Hepatocyte (in vitro differentiated cells): ENCODE measurements around the gene PSMG4. TPM values are rescaled to one million over a fixed set of nuclear protein-coding genes. Genes with fewer than 3 reads are reported as not detected.

Experiments
- DNase-seq: peaks from one replicate; pipeline ENCODE4 v3.0.0-alpha.2; 2016; ENCODE audit warnings: low spot score
- H2AFZ ChIP-seq: fragments of 200-600 bp; sonication (generic); 2 replicates; pipeline ENCODE4 v1.6.0; 2016; ENCODE audit warnings: antibody characterized with exemption, mild to moderate bottlenecking
- H3K27ac ChIP-seq: fragments of 200-600 bp; sonication (generic); 2 replicates; pipeline ENCODE4 v1.5.1; 2016; ENCODE audit warnings: mild to moderate bottlenecking
- H3K27me3 ChIP-seq: fragments of 200-600 bp; sonication (generic); 2 replicates; pipeline ENCODE4 v1.6.1; 2016
- H3K36me3 ChIP-seq: fragments of 200-600 bp; sonication (generic); replicated peaks from 2 replicates; pipeline ENCODE4 v1.5.1; 2016; ENCODE audit warnings: low read depth; ENCODE audit not compliant: insufficient read depth
- H3K4me1 ChIP-seq: fragments of 200-600 bp; sonication (generic); 2 replicates; pipeline ENCODE4 v1.5.1; 2016; ENCODE audit warnings: mild to moderate bottlenecking, moderate library complexity; ENCODE audit not compliant: insufficient read depth
- H3K4me2 ChIP-seq: fragments of 200-600 bp; sonication (generic); 2 replicates; pipeline ENCODE4 v1.6.0; 2016
- H3K4me3 ChIP-seq: fragments of 200-600 bp; sonication (generic); 2 replicates; pipeline ENCODE4 v1.5.1; 2016; ENCODE audit warnings: mild to moderate bottlenecking
- H3K79me2 ChIP-seq: fragments of 200-600 bp; sonication (generic); 2 replicates; pipeline ENCODE4 v1.6.0; 2017; ENCODE audit warnings: mild to moderate bottlenecking
- H3K9me2 ChIP-seq: fragments of 200-600 bp; sonication (generic); replicated peaks from 2 replicates; pipeline ENCODE4 v1.6.0; 2017; ENCODE audit warnings: mild to moderate bottlenecking; ENCODE audit not compliant: insufficient read depth
- H3K9me3 ChIP-seq: fragments of 200-600 bp; sonication (generic); 2 replicates; pipeline ENCODE4 v1.5.1; 2016; ENCODE audit warnings: low read depth, mild to moderate bottlenecking
- H4K20me1 ChIP-seq: fragments of 200-600 bp; sonication (generic); 2 replicates; pipeline ENCODE4 v1.6.0; 2016; ENCODE audit warnings: mild to moderate bottlenecking; ENCODE audit not compliant: insufficient read depth, poor library complexity, severe bottlenecking
- EZH2phosphoT487 ChIP-seq: fragments of 200-600 bp; sonication (generic); IDR thresholded peaks from one replicate; pipeline ENCODE4 v1.6.1; 2018; ENCODE audit warnings: antibody characterized with exemption, mild to moderate bottlenecking, low read depth, moderate library complexity; ENCODE audit not compliant: unreplicated experiment, severe bottlenecking
- WGBS: methylation state at CpG from one replicate; pipeline ENCODE4 v1.1.6; 2016; ENCODE audit warnings: low lambda C conversion rate; ENCODE audit errors: missing lambda C conversion rate; 5-methylcytosine and 5-hydroxymethylcytosine counted together
- polyA plus RNA-seq: library from polyadenylated mRNA; unstranded; fragments of >200 nt; fragmentation: Nextera tagmentation; extraction: Ambion mirVana; gene quantifications from 2 replicates; pipeline ENCODE4 v1.2.1, GENCODE V29; 2016
- total RNA-seq: library from RNA; depleted of rRNA; stranded (reverse); fragments of >200 nt; gene quantifications from 2 replicates; pipeline ENCODE4 v1.2.3, GENCODE V29; 2014
- TF ChIP-seq, protein P1 (sequence below): fragments of 200-600 bp; sonication (generic); IDR thresholded peaks from 2 replicates; pipeline ENCODE4 v1.5.1; 2016; ENCODE audit warnings: antibody characterized with exemption, mild to moderate bottlenecking; ENCODE audit not compliant: poor library complexity

Gene PSMG4
- total and polyA plus RNA-seq, 2 experiments from 2014 or later, result 15.5 to 26.4 TPM

DNA sequence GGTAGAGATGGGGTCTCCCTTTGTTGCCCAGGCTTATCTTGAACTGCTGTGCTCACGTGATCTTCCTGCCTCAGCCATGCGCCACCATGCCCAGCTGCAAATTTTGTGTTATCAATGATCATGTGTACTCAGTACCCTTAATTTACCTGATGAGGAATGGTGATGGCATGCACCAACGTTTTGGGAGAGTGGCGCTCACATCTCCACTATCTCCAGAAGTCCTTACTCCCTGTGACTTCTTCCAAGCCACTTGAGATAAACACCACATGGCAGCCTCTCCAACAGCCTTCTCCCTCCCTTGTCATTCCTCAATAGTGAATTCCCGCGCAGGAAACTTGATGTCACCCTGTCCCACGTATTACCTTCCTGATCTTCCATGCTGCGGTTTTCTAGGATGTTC lies 58.1 kb downstream of the PSMG4 start:
- no peak for DNase-seq
- no peak overlapping the region for H3K4me2 ChIP-seq
- no peak overlapping the region for H3K4me3 ChIP-seq
- no peaks in the 10 kb centered on the region for H4K20me1 ChIP-seq
- H3K36me3 ChIP-seq, result no peaks in the 10 kb centered on the region
- H3K4me1 ChIP-seq, result no peaks in the 10 kb centered on the region
- WGBS, result 96% methylated on average over 8 of the region's 8 CpGs
- no peaks in the 10 kb centered on the region for H3K27me3 ChIP-seq
- H3K9me3 ChIP-seq, result no peaks in the 10 kb centered on the region
- no peaks in the 10 kb centered on the region for H3K9me2 ChIP-seq
- TF ChIP-seq, protein P1, sequence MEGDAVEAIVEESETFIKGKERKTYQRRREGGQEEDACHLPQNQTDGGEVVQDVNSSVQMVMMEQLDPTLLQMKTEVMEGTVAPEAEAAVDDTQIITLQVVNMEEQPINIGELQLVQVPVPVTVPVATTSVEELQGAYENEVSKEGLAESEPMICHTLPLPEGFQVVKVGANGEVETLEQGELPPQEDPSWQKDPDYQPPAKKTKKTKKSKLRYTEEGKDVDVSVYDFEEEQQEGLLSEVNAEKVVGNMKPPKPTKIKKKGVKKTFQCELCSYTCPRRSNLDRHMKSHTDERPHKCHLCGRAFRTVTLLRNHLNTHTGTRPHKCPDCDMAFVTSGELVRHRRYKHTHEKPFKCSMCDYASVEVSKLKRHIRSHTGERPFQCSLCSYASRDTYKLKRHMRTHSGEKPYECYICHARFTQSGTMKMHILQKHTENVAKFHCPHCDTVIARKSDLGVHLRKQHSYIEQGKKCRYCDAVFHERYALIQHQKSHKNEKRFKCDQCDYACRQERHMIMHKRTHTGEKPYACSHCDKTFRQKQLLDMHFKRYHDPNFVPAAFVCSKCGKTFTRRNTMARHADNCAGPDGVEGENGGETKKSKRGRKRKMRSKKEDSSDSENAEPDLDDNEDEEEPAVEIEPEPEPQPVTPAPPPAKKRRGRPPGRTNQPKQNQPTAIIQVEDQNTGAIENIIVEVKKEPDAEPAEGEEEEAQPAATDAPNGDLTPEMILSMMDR, result no peak
- TF ChIP-seq EZH2phosphoT487, result no peak
- no peak overlapping the region for H3K27ac ChIP-seq
- H3K79me2 ChIP-seq, result no peaks in the 10 kb centered on the region
- H2AFZ ChIP-seq, result no peak overlapping the region

Other genes starting within 250 kb of the PSMG4 start
- gene RIPK1, start 190.5 kb upstream of the PSMG4 start, total RNA-seq, result 16.2 and 21.0 TPM in 2 replicates
- 14.0 and 14.6 TPM in 2 replicates for gene RIPK1, start 190.5 kb upstream of the PSMG4 start, polyA plus RNA-seq
- 42.4 and 52.0 TPM in 2 replicates for gene BPHL, start 140.2 kb upstream of the PSMG4 start, total RNA-seq
- gene BPHL, start 140.2 kb upstream of the PSMG4 start, polyA plus RNA-seq, result 61.2 and 77.0 TPM in 2 replicates
- 97.2 and 115 TPM in 2 replicates for gene TUBB2A, start 101.4 kb upstream of the PSMG4 start, total RNA-seq
- gene TUBB2A, start 101.4 kb upstream of the PSMG4 start, polyA plus RNA-seq, result 183 and 185 TPM in 2 replicates
- 72.0 and 72.2 TPM in 2 replicates for gene TUBB2B, start 31.3 kb upstream of the PSMG4 start, total RNA-seq
- 31.2 and 36.4 TPM in 2 replicates for gene TUBB2B, start 31.3 kb upstream of the PSMG4 start, polyA plus RNA-seq
- gene SLC22A23, start 198.1 kb downstream of the PSMG4 start, total RNA-seq, result 14.0 and 14.8 TPM in 2 replicates
- gene SLC22A23, start 198.1 kb downstream of the PSMG4 start, polyA plus RNA-seq, result 13.1 and 14.3 TPM in 2 replicates